ENCODE results near the gene NRIP2.
"Not testable (repeated sequence)": the region's sequence is repeated elsewhere in the genome, so short reads cannot be mapped to it uniquely, and the experiment has no call there.

NRIP2 gene

GRCh38 chr12:2834581-2835491 is at the start of gene NRIP2:
Gene NRIP2 (minus strand): TSS chr12:2835035. CDS start chr12:2834983, 52 bp downstream.
- peak; percentile 67 for DNase-seq

GRCh38 chr12:2879853-2880252 is 45.0 kb upstream of the NRIP2 start:
- DNase-seq: no peak

GRCh38 chr12:2877953-2878732 is 43.3 kb upstream of the NRIP2 start:
- peak; percentile 35 for DNase-seq

GRCh38 chr12:2877047-2877952 is 42.5 kb upstream of the NRIP2 start, which contains the start of the genes FOXM1 and RHNO1:
Gene FOXM1 (minus strand): TSS chr12:2877174. CDS start chr12:2874478, 2,696 bp downstream.
Gene RHNO1 (plus strand): TSS chr12:2877223. CDS start chr12:2885367, 8,144 bp downstream.
- DNase-seq: peak; percentile 94

GRCh38 chr12:2876431-2877046 is 41.7 kb upstream of the NRIP2 start:
- DNase-seq: no peak

GRCh38 chr12:2868986-2869632 is 34.3 kb upstream of the NRIP2 start:
- DNase-seq: not testable (repeated sequence)

GRCh38 chr12:2864198-2864597 is 29.4 kb upstream of the NRIP2 start:
- no peak for DNase-seq

GRCh38 chr12:2863402-2863801 is 28.6 kb upstream of the NRIP2 start:
- not testable (repeated sequence) for DNase-seq

GRCh38 chr12:2862876-2863275 is 28.0 kb upstream of the NRIP2 start:
- DNase-seq: no peak

- no peak for DNase-seq
These were observed 25.3 kb upstream of the NRIP2 start for GRCh38 chr12:2860170-2860569.

GRCh38 chr12:2858944-2859421 is 24.1 kb upstream of the NRIP2 start:
- DNase-seq: no peak

- no peak for DNase-seq
These were observed 23.5 kb upstream of the NRIP2 start for GRCh38 chr12:2858334-2858733.

- DNase-seq: no peak
These were observed 22.7 kb upstream of the NRIP2 start for GRCh38 chr12:2857576-2857975.

- DNase-seq: no peak
These were observed 22.2 kb upstream of the NRIP2 start, which contains the start of gene TEX52 for GRCh38 chr12:2857021-2857431. Gene TEX52 (minus strand): TSS chr12:2857039. CDS start chr12:2857026, 13 bp downstream.

GRCh38 chr12:2856051-2856450 is 21.2 kb upstream of the NRIP2 start:
- no peak for DNase-seq

- DNase-seq: no peak
These were observed 20.7 kb upstream of the NRIP2 start for GRCh38 chr12:2855546-2855945.

GRCh38 chr12:2854669-2855453 is 20.0 kb upstream of the NRIP2 start:
- no peak for DNase-seq

- peak; percentile 74 for DNase-seq
These were observed 18.8 kb upstream of the NRIP2 start for GRCh38 chr12:2853626-2854025.

- DNase-seq: no peak
These were observed 17.1 kb upstream of the NRIP2 start for GRCh38 chr12:2851931-2852330.

GRCh38 chr12:2845280-2845679 is 10.4 kb upstream of the NRIP2 start:
- no peak for DNase-seq

Measured in midbrain (tissue), 1 donor.